GM12864 (cell line): ENCODE data around the gene GRIK3.
A peak's percentile ranks its signal among the peaks of the same experiment; 100 is the strongest.

Experiments used
- DNase-seq: peaks from one replicate; pipeline ENCODE4 v3.0.0-alpha.2; 2011; ENCODE audit warnings: low read depth
- H3K4me3 ChIP-seq: 2 replicates; pipeline ENCODE4 v1.5.1; 2011; ENCODE audit warnings: mild to moderate bottlenecking, low read depth, low read length, control low read depth
- TF ChIP-seq, protein P1 (sequence below): IDR thresholded peaks from 2 replicates; pipeline ENCODE4 v1.5.1; 2011; ENCODE audit warnings: low read depth, mild to moderate bottlenecking, moderate library complexity, low read length, control low read depth, inconsistent platforms; ENCODE audit errors: missing control alignments

GRIK3 gene

DNA sequence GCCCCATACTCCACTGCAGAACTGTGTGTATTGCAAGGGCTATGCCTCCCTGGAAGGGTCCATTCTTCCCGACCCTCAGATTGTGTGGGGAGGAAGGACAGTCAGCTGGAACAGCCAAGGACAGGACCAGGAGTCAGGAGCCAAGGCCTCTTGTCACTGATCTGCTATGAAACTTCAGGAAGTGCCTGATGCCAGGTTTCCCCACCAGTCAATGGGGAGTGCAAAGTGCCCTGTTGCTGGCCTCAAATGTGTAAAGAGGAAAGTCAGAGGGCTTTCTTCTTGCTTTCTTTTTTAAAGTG is 168.8 kb downstream of the GRIK3 start:
- DNase-seq, result no peak
- TF ChIP-seq, protein P1, sequence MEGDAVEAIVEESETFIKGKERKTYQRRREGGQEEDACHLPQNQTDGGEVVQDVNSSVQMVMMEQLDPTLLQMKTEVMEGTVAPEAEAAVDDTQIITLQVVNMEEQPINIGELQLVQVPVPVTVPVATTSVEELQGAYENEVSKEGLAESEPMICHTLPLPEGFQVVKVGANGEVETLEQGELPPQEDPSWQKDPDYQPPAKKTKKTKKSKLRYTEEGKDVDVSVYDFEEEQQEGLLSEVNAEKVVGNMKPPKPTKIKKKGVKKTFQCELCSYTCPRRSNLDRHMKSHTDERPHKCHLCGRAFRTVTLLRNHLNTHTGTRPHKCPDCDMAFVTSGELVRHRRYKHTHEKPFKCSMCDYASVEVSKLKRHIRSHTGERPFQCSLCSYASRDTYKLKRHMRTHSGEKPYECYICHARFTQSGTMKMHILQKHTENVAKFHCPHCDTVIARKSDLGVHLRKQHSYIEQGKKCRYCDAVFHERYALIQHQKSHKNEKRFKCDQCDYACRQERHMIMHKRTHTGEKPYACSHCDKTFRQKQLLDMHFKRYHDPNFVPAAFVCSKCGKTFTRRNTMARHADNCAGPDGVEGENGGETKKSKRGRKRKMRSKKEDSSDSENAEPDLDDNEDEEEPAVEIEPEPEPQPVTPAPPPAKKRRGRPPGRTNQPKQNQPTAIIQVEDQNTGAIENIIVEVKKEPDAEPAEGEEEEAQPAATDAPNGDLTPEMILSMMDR, result no peak
- H3K4me3 ChIP-seq, result no peak overlapping the region

DNA sequence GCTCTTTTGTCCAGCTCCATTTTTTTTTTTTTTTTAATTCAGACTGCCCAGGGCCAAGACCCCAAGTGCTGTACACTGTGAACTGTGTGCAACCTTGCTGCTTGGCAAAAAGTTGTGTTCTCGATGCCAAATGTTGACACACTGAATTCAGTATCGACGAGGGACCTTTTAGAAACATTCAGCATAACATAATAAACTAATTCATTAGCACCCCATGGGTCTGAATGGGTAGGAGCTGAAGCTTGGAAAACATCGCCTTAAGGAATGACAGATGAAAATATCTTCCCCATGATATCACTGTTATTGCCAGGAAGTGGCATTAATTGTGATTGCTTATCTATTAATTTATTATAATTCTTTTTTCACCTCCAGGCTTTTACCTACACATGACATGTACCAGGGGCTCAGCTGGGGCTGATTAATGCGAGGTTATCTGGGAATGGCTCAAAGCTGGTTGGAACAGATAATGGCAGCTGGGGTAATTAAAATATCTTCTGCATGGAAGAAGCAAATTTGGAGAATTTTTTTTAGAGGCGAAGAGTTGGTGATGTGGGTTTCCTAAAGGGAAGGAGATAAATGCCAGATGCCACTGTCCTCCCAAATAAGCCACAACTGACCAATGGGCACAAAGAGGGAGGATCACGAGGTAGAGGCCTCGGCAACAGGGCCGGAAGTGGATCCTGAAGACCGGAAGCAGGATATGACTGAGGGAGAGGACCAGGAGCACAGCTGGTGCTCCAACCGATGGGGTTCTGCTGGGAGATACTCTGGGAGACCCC is 169.3 kb downstream of the GRIK3 start:
- H3K4me3 ChIP-seq, result no peak overlapping the region
- TF ChIP-seq, protein P1, result no peak
- DNase-seq, result no peak

DNA sequence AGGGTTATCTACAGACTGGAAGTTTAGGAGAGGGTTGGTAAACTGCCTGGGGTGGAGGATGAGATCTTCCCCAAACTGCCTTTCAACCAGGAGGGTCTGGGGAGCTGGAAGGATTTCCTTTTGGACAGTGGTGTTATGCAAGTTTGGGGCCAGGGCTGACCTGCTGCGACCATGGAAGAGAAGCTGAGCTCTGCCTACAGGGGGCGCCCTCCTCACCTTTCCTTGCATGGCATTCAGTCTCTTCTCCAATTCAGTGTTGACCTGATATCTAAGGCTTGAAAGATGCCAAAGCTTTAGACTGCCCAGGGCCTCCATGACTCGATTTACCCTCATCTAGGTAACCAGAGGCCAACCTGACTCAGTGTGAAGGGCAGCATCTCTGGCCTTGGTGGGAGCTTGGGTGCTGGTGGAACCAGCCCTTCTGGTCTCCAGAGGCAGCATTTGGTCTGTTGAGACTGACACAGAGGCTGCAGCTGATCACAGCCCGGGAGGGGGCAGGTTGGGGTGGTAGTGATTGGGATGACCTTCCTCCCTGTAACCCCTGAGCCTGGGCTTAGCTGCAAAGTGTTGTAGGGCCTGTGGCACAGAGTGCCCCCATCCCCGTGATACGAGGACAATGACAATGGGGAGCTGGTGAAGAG is 170.0 kb downstream of the GRIK3 start:
- H3K4me3 ChIP-seq, result no peak overlapping the region
- TF ChIP-seq, protein P1, result peak; percentile 83
- DNase-seq, result no peak

DNA sequence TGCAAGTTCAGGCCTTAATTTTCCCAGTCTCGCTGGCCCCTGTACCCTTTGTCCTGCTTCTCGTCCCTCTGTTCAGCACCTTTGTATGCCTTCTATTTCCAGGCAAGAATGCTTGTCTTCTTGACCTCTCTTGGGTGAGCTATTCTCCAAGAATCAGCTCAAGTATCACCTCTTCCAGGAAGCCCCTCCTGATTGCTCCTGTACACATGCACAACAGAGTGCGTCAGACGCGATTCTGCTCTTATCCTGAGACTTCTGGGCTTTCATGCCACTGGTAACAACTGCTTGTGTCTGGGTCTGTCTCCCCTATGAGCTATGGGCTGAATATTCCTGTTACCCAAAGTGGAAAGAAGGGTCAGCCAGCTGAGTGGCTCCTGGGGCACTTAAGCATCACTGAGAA is 170.8 kb downstream of the GRIK3 start:
- TF ChIP-seq, protein P1, result no peak
- no peak for DNase-seq
- no peak overlapping the region for H3K4me3 ChIP-seq

DNA sequence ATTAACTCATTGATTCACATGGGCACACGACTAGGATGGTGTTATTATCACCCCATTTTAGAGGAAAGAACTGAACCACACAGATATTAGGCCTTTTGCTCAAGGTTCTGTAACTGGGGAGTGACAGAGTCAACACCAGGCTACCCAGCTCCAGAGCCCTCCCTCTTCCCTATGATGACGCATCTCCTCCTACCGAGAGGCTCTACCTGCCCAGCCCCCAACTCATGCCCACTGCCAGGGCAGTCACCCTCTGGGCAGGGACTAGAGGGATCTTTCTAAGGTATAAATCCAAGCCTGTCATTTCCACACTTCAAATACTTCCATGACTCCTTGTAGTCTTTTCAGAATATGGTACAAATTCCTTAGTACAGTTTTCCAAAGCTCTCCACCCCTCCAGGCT is 171.3 kb downstream of the GRIK3 start:
- no peak overlapping the region for H3K4me3 ChIP-seq
- TF ChIP-seq, protein P1, result no peak
- DNase-seq, result no peak

DNA sequence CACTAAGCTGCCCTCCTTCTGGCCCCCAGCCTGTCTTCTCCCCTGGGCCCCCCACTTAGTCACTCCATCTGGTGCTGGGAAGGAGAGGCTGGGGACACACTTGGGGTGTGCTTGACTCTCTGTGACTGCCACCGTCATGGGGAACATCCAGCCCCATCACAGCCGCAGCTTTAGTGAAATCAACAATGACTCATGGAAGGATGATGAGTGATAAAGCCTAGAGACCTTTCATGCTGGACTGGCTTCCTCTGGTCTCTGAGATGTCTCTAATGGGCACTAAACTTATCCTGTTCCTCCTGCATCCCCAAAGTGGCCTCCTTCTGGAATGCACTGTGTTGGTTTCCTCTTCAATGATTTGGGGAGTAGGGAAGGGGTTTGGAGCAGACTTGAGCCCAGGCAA is 172.9 kb downstream of the GRIK3 start:
- DNase-seq, result no peak

More for the DNA sequence above, 172.9 kb downstream of the GRIK3 start:
- H3K4me3 ChIP-seq, result no peak overlapping the region
- TF ChIP-seq, protein P1, result no peak
